Islet precursor cell (in vitro differentiated cells): Measurements from ENCODE around the gene SH2D4B.

Experiments used
- DNase-seq: peaks from one replicate; pipeline ENCODE4 v3.0.0-alpha.2; 2018

Gene SH2D4B

DNA sequence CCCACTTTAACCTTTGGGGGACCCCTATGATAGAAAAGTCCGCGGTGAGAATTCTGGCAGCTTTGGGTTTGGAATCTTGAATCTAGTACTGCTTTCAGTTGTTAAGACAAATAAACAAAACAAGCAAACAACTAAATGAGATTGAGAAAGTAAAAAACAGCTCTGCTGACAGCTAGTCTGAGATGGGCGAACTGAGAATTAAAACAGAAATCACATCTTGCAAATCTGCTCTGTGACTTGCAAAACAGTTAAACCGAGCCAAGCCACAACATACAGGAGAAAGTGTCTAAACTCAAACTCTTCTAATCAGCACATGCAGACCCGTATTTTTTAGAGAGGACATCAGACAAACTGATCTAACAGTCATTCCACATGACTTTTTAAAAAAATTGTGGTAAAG lies 110.4 kb downstream of the SH2D4B start:
- DNase-seq: no peak

DNA sequence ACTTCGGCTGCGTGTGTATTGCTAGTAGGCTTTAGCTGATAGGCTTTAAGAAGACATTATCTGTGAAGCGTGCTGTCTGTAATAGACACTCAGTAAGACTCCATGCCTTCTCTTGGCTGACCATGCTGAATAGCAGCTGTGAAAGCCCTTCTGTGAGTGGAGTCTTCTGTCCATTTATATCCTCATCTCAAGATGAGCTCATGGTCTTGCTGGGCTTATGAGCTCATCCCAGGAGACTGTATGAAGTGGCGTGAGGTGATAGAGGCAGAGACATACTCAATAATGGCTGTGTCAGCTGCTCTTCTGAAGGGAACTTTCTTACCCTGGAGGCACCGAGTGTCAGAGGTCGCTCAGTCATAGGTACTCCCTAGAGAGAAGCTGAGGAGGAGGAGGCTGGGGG lies 111.5 kb downstream of the SH2D4B start:
- no peak for DNase-seq

DNA sequence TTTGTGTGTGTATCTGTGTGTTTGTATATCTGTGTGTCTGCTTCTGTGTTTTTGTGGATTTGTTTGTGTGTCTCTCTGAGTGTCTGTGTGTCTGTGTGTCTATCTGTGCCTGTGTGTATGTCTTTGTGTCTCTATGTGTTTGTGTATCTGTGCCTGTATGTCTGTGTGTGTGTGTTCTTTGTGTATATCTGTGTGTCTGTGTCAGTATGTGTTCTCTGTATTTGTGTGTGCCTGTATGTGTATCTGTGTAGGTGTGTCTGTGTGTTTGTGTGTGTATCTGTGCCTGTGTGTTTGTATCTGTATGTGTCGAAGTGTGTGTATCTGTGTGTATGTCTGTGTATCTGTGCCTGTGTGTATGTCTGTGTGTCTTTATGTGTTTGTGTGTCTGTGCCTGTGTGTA lies 118.2 kb downstream of the SH2D4B start:
- DNase-seq: no peak

DNA sequence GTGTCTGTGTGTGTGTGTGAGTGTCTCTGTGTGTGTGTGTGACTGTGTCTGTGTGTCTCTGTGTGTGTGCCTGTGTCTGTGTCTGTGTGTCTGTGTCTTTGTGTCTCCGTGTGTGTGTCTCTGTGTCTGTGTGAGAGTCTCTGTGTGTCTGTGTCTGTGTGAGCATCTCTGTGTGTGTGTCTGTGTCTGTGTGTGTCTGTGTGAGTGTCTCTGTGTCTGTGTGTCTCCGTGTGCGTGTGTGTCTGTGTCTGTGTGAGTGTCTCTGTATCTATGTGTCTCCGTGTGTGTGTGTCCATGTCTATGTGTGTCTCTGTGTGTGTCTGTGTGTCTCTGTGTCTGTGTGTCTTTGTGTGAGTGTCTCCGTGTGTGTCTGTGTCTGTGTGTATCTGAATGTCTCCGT lies 120.4 kb downstream of the SH2D4B start:
- no peak for DNase-seq

DNA sequence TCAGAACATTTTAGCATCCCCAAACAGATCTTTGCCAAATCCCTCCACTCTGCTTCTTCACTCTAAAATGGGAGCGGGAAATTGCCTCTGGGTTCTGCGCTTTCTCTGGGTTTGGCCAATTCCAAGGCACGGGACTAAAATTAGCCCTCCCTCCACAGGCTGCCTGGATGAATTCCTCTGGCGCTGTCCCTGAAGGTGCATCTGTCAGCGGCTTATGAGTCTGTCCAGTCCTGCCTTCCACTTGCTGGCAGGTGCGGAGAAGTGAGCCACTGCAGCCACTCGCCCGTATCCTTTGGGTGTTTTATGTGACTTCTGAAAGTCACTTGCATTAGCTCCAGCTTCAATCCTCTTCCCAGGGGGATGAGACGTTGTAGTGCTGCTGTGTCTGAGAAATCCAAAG lies 121.6 kb downstream of the SH2D4B start:
- DNase-seq: no peak

DNA sequence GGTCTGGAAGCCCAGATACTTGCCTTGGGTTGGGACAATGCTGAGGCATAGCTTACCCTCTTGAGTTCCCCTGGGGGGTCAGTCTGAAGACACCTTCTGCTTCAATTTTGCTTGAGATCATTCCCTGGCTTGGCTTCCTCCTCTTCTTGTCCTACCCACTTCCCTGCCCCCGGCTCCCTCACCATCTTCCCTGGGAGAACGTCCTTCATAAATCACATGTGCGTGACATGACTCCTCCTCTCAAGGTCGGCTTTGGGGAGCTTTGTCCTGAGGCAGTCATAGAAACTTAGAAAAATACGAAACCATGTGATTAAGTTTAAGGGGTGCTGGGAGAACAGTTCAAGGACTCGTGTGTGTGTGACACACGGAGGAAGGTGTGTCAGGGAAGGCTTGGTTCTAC lies 122.6 kb downstream of the SH2D4B start:
- DNase-seq: no peak

DNA sequence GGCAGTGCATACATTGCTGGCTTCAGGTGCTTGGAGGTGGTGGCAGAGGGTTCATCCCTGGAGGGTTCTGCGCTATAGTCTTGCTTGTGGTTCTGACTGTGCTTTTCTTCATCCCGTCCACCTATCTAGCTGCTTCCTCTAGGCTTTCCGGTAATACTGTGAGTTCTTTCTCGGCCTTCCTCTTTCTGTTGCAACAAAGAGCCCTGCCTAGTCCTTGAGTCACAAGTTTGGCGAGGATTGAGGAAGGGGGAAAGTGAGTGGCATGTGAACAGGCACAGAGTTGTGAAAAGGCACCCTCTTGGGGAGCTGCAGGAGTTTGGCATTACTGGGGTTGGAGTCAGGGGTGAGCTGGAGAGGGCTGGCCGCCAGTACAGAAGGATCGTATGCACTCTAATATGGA lies 123.0 kb downstream of the SH2D4B start:
- no peak for DNase-seq

DNA sequence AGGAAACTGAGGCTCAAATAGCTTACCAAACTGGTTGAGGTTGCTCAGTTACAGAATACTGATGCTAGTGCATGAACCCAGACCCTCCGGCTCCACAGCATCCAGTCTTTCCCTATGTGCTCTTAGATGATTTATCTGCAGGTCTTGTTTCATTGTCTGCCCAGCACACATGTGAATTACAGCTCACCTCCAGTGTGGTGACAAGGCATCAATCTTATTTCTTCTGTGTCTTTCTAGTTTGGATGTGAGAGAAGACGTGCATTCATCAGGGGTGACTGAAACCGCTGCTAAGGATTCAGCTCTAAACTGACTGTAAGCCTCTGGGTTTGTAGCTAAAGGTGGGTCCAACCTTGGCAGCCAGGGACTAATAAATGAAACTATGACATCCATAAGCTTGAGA lies 123.8 kb downstream of the SH2D4B start:
- no peak for DNase-seq

DNA sequence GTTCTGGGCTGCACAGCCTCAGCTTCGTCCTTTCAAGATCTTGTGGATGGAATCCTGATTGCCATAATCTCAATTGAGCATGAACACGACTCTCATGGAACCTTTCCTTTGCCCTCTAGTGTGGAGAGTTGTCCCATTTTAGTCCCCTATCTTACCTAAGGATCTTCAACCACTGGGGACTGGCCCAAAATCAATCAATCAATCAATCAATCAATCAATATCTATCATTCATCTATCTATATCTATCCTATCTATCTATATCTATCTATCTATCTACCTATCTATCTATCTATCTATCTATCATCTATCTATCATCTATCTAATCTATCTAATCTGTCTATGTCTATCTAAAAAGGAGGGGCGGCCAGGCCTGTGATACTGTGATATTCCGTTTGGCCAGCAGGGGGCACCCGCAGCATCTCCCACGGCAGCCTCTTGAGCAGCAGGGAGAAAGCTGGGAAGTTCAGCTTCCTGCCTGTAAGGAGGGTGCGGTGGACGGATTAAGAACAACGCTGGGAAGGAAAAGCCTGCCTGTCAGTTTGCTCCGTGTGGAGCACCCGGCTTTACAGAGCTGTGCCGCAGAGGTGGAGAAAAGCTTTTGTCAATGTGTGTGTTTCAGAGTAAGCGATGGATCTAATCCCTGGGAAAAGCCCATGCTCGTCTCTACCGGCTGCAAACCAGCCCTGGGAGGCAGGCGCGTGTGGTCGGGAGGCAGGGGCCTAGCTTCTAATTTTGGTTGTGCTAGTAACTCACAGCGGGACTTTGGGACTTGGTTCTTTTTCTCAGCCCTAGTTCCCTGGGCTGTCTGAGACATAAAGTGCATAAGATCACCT lies 124.9 kb downstream of the SH2D4B start:
- peak; percentile 93 for DNase-seq

DNA sequence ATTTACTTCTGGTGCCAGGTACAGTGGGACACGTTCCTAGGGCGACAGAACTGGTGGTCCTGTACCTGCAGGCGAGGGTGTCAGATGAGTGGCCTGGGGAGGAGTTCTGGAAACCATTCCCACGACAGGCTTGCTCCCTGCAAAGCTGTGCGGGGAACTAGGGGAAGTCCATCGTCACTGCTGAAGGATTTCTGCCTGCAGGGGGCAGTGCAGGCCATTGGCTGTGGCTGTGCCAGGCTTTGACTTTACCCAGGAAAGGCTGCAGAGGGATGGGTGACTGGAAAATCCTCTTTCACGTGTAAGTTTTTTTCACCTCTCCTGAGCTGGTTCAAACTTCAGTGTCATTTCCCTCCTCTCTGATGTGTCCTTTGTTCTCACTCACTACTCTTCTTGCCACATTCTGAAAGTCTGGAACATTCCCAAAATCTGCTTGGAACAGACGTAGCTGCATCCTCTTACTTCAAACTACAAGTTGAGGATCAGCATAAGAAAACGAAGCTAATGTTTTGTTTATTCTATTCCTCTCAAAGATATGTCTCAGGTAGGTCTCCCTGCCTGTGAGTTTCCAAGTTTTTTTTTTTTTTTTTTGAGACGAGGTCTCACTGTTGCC lies 126.5 kb downstream of the SH2D4B start:
- peak; percentile 96 for DNase-seq

DNA sequence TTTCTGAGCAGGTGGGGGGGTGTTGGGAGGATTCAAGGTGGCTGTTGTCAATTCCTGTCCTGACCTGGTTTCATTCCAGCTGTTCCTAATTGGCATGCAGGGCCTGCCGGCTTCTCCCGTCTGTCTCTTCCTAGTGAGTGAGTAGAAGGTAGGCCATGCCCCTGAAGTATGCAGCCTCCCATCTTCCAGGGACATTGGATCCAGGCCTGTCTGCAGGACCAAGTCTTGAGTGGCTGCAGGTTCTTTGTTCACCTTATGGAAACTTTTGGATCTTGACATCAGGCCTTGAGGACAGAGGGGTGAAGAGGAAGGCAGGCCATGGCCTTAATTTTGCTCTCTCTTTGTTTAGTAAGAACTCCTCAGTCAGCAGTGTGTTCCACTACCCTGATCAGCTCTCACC lies 131.8 kb downstream of the SH2D4B start:
- DNase-seq: no peak

DNA sequence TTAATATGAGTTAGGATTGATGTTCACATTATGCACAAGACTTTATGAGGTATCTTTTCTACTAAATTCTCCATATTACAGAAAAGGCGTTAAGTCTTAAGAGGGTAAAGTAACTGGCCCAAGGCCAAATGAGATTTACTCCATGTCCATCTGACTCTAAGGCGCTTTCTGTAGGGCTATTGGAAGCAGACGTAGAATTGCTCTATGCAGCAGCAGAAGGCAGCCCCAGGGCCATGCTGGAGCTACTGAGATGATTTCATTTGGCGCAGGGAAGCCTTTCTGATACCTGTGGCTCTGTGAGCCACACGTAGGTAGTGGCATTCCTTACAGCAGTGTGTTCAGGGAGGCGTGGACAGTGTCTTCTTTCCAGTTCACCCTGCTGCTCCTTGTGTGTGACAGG lies 133.1 kb downstream of the SH2D4B start:
- no peak for DNase-seq

DNA sequence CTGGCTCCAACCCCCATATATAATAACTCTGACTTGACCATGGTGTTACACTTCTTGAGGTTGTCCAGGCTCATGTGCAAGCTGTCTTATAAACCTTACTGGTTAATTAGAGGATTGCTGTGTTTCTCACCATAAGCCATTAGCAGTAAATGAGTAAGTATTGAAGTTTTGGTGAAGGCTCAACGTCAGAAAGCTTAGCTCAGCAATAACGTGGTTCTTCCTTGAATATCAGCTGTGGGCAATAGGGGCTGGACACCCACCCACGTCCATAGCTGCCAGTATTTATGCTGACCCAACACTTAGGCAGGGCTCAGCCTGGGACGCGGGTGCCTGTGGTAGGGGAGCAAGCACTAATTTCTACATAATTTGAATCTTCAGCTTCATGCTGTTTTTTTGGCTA lies 134.1 kb downstream of the SH2D4B start:
- no peak for DNase-seq

DNA sequence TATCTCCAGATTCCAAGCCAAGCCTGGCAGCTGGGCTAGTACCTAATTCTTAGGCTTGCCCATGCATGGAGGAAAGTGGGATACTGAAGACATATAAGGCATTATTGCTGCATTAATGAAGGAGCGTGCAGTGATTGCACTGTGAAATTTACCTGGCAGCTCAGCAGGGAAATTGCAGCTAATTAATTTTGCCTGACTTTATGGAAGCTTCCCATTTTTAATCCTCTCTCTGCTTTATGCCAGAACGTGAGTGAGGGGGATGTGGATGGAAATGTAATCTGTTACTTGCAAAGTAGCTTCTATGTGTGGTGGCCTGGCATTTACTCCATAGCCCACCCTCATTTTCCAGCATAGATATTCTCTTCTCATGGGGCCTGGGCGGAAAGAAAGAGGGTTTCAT lies 134.9 kb downstream of the SH2D4B start:
- no peak for DNase-seq

DNA sequence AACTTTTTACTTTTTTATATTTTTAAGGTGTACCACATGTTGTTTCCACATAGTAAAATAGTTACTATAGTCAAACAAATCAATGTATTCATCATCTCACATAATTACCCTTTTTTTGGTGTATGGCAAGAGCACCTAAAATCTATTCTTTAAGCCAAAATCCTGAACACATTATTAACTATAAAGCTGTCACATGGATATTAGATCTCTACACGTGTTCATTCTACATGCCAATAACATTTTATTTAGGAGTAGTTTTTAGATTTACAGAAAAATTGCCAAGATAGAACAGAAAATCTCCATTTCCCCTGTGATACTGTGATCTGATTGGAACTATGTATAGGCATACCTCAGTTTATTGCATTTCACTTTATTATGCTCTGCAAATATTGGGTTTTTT lies 137.1 kb downstream of the SH2D4B start:
- no peak for DNase-seq

DNA sequence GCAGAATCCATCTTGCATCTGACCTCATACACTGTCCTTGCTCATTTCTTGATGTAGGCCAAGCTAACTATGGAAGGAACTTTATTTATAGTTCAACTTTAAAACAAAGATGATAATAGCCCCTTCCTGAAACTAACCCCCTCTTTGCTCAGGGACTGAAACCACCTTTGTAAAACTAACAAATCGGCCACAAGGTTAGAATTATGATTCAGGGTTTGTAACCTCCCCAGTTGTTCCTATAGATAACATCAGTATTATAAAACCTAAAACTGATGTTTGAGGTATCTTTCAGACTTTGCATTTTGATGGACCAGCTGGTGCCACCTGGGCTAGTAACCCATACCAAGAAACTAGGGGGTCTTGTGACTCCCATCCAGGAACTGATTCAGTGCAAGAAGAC lies 143.4 kb downstream of the SH2D4B start:
- DNase-seq: no peak

DNA sequence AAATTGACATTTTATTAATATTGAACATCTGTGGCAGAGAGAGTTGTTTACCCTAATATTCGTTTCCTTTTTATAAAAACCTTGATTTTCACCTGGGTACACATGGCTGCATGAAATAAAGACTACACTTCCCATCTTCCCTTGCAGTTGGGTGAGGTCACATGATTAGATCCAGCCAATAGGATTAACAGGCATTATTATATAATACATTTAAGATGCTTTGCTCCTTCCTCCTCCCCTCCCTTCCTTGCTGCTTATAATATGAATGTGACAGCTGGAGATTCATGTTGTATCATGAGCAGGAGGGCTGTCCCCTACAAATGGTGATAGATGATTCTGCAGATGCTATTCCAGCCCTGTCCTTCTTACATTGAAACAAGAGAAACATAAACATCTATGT lies 146.6 kb downstream of the SH2D4B start:
- DNase-seq: peak; percentile 11

DNA sequence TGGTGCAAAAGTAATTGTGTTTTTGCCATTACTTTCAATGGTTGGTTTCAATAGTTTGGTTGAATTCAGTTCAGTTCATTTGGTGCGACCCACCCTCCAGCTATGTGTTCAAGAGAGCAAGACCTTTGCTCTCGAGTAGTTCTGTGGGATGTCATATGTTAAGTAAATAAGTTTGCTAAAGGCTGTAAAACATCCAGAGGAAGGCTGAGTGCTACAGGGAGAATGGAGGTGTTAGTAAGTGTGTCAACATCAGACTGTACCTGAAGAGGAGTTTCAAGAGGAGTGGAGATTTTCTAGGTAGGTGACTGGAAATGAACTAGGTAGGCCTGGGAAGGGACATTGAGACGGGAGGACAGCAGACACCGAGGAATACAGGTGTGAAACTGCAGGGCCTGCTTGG lies 147.7 kb downstream of the SH2D4B start:
- peak; percentile 8 for DNase-seq

DNA sequence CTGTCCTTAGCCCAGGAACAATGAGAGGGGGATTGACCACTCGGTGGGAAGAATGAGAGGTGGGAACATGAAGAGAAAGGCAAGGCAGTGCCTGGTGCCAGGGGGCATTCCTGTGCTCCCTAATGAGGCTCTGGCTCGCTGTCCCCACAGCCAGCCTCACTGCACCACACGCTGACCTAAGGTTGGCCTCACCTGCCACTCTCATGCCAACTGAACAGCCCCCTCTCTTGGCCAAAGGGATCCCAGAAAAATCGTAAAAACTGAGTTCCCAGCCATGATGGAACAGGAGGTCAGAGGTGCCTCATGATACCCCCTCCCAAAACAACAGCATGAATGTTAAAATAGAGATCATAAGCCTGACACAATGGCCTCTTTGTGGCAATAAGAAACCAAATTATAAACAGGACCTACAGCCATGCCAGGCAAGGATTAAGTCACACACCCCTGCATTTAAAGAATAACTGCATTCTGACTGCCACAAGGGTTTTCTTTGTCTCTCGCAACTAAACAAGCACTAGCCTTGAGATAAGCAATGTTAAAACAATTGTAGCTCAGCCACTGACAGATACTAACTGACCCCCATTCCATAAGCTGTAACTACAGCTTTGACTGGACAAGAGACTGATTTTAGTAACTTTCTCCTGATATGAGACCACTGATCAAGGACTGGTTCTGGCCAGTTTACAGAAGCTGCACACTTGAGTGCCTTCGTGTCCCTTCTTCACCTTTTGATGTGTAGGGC lies 149.2 kb downstream of the SH2D4B start:
- DNase-seq: no peak

DNA sequence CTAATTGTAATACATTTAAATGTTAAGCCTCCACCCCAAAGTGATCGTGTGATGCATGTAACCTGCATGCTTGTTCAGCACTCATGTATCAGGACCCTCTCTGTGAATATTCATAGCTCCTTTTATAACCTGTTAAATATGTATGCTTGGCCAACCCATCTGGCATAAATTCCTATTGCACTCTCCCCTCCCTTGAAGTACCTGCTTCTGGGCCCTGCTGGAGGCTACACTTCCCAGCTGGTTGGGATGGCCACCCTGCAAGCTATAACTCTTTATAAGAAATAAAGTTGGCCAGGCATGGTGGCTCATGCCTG lies 149.7 kb downstream of the SH2D4B start:
- DNase-seq: no peak

DNA sequence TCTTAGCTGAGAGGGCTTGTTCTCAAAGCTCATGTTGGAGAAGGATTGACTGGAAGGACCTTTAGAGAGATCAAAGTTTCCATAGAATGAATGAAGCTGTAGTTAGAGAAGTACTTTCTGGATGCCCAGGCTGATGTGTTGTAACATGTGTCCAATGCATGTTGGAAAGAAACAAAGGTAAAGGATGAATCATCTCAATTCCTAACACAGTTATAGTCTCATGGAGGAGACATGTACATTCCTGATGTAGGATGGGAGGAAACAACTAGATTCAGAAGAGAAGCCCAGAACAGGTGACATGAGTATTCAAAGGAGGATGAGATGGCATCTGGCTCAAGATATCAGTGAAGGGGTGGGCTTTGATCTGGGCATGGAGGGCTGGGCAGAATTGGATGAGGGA lies 152.7 kb downstream of the SH2D4B start:
- DNase-seq: no peak

DNA sequence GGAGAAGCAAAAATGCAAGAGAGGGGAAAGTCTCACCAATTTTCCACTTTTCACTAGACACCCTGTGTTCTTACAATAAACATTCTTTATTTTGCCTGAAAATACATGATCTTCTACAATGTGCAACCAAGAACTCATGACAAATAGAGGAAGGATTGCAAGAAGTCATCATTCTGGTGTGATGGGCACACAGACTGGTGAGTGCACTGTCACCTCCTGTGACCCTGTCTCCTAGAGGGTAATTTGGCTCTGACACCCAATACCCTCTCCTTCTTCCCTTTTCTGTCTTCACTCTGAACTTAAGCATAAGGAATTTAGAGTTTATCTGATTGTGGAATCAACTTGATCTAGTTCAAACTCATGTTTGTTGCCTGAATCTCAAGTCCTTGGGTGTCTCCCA lies 153.7 kb downstream of the SH2D4B start:
- DNase-seq: no peak

DNA sequence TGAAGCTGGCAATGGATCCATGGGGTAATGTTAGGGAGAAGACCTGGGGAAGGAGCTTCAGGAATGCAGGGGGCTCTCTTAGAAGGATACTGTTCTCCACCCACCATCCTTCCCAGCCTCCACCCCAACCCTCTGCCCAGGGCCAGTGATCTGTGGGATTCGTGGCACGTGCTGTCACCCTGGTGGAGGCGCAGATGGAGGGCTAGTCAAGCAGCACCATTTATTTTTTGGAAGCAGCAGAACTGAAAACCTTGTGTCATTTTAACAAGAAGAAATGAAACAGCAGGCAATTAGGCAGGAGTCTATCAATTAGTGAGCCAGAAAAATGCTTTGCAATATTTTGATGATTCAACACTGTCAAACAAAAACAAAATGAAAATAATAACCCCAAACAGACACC lies 155.9 kb downstream of the SH2D4B start:
- no peak for DNase-seq

DNA sequence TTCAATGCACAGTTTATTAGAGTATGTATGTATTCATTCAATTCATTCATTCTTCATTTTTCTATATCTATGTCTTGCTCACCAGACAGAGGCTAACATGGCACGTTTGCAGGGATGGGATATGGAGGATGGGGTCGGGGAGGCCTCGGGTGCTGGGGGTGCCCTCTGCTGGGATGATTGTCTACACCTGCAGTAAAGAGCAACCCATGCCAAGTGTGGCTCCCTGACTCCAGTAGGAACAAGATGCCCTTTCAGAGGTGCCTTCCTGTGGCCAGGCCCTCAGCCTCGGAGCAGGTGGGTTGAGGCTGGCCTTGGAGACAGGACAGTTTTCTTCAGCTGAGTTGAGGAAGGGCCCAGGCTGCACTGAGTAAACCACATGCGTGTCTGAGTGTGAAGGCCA lies 157.2 kb downstream of the SH2D4B start:
- peak; percentile 20 for DNase-seq
